ENCODE results near the gene BMP7.

DNA sequence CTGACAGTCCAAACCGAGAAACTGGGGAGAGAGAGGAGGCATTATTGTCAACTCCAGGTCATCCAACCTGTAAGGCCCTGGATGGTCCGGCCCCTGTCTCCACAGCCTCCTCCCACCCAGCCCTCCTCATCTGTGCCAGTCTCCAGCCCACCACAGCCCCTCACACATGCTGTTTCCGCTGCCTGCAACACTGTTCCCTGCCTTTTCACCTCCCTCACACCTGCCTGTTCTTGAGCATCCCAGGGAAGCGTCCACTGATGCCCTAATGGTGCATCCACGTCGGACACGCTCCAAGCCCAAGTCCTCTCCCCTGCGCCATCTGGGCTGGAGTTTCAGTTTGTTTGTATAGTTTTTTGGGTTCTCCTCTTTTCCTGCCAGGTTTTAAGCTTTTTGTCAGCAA is 52.0 kb downstream of the BMP7 start:
- TF ChIP-seq, protein P1, sequence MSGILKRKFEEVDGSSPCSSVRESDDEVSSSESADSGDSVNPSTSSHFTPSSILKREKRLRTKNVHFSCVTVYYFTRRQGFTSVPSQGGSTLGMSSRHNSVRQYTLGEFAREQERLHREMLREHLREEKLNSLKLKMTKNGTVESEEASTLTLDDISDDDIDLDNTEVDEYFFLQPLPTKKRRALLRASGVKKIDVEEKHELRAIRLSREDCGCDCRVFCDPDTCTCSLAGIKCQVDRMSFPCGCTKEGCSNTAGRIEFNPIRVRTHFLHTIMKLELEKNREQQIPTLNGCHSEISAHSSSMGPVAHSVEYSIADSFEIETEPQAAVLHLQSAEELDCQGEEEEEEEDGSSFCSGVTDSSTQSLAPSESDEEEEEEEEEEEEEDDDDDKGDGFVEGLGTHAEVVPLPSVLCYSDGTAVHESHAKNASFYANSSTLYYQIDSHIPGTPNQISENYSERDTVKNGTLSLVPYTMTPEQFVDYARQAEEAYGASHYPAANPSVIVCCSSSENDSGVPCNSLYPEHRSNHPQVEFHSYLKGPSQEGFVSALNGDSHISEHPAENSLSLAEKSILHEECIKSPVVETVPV (CRISPR knock-in tag; IDR thresholded peaks at IDR 0.05): no peak
- TF ChIP-seq RARB (CRISPR knock-in tag; IDR thresholded peaks at IDR 0.05): no peak
- no peak for TF ChIP-seq ZFP3 (CRISPR knock-in tag; IDR thresholded peaks at IDR 0.05)
- TF ChIP-seq ZNF8 (CRISPR knock-in tag; IDR thresholded peaks at IDR 0.05): no peak
- TF ChIP-seq, protein P2, sequence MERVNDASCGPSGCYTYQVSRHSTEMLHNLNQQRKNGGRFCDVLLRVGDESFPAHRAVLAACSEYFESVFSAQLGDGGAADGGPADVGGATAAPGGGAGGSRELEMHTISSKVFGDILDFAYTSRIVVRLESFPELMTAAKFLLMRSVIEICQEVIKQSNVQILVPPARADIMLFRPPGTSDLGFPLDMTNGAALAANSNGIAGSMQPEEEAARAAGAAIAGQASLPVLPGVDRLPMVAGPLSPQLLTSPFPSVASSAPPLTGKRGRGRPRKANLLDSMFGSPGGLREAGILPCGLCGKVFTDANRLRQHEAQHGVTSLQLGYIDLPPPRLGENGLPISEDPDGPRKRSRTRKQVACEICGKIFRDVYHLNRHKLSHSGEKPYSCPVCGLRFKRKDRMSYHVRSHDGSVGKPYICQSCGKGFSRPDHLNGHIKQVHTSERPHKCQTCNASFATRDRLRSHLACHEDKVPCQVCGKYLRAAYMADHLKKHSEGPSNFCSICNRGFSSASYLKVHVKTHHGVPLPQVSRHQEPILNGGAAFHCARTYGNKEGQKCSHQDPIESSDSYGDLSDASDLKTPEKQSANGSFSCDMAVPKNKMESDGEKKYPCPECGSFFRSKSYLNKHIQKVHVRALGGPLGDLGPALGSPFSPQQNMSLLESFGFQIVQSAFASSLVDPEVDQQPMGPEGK (CRISPR knock-in tag; IDR thresholded peaks at IDR 0.05; ENCODE audit: borderline replicate concordance): no peak
- TF ChIP-seq, protein P3, sequence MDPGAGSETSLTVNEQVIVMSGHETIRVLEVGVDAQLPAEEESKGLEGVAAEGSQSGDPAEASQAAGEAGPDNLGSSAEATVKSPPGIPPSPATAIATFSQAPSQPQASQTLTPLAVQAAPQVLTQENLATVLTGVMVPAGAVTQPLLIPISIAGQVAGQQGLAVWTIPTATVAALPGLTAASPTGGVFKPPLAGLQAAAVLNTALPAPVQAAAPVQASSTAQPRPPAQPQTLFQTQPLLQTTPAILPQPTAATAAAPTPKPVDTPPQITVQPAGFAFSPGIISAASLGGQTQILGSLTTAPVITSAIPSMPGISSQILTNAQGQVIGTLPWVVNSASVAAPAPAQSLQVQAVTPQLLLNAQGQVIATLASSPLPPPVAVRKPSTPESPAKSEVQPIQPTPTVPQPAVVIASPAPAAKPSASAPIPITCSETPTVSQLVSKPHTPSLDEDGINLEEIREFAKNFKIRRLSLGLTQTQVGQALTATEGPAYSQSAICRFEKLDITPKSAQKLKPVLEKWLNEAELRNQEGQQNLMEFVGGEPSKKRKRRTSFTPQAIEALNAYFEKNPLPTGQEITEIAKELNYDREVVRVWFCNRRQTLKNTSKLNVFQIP (CRISPR knock-in tag; IDR thresholded peaks at IDR 0.05; ENCODE audit: borderline replicate concordance, low read depth): no peak
- no peak for TF ChIP-seq GLIS3 (CRISPR knock-in tag; IDR thresholded peaks at IDR 0.05)
- no peak for TF ChIP-seq CSDC2 (CRISPR knock-in tag; IDR thresholded peaks at IDR 0.05)
